UCSD-AML1 (cell line): Measurements from ENCODE around the gene PCGF3.
"Not testable (repeated sequence)": the region's sequence is repeated elsewhere in the genome, so short reads cannot be mapped to it uniquely, and the experiment has no call there.

Experiments used
- DNase-seq: peaks from one replicate; lab custom pipeline; 2025; ENCODE audit not compliant: unreplicated experiment; lab: John Stamatoyannopoulos, UW

The PCGF3 gene

DNA sequence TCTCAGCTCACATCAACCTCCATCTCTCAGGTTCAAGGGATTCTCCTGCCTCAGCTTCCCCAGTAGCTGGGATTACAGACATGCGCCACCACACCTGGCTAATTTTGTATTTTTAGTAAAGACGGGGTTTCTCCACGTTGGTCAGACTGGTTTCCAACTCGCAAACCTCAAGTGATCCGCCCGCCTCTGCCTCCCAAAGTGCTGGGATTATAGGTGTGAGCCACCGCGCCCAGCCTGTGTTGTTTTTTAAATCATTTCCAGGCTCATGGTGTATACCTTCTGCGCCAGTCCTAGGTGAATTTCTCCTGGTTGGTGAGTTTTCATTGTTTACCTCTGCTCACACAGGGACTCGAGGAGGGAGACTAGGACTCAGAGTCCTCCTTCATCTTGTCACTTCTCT, 74.6 kb downstream of the PCGF3 start:
- not testable (repeated sequence) for DNase-seq

DNA sequence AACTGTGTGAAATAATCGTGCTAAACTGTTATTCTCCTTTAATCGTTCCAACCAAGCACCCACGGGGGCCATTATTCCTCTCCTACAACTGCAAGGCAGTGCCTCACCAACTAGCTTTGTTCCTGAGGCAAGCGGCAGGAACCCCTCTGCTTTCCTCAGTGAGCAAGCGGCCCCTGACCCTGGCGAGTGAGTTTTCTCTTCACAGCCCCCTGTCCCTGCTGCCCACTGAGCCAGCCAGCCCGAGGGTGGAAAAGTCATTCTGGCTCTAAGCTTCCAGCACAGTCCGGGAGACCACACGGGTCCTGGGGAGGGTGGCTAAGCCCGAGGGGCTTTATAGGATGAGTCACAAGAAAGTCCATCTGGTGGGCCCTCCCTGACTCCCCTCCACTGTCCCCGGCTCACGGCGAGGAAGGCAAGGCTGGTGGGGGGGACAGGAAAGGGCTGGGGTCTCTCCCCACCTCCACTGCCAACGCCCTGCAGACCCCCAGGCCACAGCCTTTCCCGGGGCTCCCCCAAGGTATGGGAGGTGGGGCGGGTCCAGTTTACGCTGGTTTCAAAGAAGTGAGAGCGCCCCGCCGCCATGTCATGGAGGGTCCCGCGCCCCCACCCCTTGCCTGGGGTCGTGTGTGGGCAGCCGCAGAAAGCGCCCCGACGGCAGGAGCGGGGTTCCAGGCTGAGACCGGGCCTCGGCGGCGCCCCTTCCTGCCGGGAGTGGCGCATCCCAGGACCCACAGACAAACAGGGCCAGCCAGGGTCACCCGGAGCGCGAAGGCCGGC, 75.3 kb downstream of the PCGF3 start:
- DNase-seq, result no peak

DNA sequence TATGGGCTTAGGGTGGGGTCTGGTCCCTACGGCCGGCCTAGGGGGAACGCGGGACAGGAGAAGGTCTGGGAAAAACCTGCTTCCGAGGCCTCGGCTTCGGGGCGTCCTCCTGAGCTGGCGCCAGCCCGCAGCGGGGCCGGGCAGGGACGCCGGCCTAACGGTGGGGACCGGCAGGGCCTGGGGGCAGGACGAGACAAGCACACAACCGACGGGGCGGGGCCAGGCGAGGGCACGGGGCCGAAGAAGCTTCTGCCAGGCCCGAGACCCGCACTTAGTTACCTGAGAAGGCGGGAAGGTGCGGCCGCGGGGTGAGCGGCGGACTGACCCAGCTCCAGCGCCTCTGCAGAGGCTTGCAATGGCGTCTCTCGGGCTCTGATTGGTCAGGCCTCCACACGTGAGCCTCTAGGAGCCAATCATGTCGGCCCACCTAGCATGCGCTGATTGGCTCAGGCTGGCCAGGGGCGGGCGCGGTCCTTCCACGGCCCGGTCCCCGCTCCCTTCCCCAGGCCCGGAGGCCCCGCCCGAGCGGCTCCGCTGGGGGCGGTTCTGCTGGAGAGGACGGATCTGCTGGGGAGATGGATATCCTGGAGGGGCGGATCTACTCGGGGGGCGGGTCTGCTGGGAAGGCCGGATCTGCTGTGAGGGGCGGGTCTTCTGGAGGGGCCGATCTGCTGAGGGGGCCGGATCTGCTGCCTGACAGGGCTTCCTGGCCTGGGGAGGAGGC, 76.0 kb downstream of the PCGF3 start:
- DNase-seq, result peak; percentile 100

DNA sequence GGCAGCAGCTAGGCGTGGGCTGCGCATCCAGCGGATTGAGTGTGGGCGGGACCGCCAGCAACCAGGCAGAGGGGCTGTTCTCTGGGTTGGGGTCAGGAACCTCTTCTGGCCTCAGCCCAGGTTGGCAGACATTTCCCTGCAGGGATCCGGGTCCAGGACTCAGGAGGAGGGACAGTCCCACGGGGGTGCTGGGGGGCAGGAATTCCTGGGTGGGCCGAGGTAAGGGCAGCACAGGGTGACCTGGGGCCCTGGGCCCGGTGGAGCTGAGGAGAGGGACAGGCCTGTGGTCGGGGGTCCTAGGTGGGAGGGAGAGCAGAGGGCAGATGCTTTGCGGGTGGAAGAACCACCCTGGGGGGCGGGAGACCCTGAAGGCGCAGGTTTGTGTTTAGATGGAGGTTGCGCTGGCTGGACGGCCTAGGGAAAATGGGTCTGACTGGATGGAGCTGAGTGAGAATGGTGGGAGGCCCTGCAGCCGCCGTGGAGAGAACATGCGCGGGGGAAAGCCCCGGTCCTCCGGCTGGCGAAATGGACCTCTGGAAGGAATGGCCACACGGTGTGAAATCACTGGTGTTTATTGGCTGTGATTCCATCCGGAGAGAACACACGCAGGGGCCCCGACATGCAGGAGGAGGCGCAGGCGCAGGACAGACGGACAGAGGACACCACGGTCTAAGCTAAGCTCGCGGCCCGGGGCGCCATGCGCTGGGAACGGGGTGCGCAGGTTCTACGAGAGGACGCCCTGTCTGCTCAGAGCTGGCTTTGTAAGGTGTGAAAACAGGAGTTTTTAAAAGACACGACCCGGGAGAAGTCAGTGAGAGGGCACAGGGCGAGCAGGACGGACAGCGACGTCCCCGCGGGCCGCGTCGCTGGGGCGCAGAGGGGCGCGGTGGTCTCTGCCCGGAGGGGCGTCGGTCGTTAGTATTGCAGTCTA, 79.0 kb downstream of the PCGF3 start:
- no peak for DNase-seq

DNA sequence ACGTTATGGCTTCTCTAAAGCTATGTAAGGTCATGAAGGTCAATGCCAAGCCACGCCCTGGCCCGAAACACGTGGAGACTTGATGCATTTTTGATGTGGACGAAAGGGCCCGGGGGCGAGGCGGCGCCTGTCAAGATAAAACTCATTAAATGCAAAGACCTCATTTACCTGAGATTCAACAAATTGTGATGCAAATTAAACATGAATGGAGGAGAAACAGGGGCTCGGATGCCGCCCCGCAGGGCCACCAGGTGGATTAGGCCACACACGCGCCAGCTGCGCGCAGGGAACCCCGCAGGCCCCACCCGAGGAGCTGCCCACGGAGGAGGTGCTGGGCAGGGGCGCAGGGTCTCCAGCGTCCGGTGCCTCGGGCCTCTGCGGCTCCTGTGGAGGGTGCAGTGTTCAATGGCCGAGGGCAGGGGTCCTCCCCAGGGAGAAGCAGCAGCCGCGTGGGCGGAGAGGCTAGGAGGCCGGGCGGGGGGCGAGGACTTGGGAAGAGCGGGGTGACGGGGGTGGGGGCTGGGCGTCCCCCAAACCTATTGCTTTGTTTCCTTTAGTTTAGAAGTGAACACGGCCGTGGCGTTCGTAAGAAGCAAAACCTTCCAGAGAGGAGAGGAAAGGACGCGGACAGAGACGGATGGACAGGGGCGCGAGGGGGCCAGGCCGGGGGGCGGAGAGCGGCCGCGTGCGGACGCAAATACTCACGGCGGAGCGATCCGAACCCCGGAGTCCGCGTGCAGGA, 79.9 kb downstream of the PCGF3 start:
- no peak for DNase-seq

DNA sequence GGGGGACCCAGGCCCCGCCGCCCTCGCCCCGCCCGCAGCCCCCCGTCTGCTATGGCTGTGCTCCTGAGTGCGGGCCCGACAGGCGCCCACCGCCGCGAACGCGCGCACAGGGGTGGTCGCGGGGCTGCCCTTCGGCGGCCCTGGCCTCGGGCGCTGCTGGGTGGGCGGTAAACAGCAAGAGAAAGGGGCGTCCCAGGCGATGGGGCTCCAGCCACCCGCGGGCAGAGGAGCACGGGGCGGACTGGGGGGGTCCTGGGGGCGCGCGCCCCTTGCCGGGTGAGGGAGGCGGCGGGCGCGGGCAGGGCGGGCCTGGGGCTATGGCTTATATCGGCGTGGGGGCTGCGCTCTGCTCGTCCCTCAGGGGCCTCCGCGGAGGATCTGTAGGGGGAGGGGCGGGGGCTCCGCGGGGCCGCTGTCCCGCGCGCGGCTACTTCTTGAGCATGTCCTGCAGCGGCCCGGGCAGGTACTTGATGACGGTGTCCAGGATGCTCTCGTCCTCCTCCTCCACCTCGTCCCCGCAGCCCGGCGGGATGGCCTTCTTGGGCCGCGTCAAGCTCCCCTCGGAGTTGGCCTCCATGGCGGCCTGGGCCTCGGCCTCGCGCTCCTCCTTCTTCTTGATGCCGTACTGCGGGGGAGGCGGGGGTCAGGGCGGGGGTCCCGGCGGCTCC, 80.6 kb downstream of the PCGF3 start:
- no peak for DNase-seq

DNA sequence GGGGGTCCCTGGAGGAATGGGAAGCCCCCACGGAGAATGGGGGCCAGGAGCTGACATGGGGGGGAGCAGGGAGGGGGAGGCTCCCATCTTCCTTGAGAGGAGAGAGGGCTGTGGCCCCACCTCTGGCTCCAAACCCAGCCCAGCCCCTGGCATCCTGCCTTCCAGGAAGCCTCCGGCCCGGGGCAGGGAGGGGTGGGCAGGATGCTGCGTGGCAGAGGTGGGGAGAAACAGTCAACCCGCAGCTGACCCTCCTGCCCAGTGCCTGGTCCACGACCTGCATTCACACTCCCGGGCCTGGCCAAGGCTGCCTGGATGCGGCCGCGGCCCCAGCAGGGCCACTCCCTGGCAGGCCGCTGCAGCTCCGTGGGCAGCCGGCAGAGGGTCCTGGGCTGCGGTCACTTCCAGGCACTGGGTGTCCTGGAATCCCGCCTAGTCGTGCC, 81.2 kb downstream of the PCGF3 start:
- DNase-seq, result peak; percentile 62

DNA sequence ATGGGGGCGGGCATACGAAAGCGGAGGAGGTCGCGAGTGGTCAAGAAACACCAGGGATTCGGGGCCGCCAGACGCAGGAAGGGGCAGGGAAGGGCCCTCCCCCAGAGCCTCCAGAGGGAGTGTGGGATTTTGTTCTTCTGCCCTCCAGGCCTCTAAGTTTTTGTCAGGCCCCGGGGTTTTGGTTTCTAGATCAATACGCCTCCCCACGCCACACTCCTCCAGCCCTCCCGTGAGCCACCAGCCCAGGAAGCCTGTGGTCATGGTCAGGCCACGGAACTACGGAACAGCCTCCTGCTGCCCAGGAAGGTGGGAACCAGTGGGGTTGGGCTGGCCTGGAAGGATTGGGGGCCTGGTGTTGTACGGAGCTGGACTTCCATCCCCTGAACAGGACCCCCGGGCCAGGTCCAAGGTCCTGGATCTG, 81.9 kb downstream of the PCGF3 start:
- DNase-seq, result peak; percentile 69

DNA sequence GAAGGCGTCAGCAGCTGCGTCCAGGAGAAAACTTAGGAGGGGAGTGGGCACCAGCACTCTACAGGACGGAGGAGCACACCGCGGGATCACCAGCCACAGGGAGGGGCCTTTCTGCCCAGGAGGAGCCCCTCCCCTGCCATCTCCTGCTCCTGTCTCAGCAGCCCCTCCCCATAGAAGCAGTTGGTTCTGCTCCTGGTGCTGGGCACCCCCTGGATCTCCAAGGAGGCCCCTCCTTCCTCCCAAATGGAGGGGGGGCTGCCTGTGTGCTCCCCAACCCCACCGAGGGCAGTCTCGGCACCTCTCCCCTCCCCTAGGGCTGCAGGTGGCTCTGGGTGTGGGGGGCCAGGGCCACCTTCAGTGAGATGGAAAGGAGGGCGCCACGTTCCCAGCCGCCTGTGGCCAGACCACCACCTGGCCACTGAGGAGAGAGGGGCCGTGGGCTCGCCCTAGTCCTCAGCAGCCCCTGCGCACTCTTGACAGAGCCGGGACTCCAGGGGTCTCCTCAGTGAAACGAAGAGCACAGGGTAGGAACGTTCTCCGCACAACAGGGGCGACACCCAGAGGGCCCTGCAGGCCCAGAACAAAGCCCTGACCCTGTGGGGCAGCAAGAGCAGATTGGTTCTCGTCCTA, 82.5 kb downstream of the PCGF3 start:
- DNase-seq, result no peak

DNA sequence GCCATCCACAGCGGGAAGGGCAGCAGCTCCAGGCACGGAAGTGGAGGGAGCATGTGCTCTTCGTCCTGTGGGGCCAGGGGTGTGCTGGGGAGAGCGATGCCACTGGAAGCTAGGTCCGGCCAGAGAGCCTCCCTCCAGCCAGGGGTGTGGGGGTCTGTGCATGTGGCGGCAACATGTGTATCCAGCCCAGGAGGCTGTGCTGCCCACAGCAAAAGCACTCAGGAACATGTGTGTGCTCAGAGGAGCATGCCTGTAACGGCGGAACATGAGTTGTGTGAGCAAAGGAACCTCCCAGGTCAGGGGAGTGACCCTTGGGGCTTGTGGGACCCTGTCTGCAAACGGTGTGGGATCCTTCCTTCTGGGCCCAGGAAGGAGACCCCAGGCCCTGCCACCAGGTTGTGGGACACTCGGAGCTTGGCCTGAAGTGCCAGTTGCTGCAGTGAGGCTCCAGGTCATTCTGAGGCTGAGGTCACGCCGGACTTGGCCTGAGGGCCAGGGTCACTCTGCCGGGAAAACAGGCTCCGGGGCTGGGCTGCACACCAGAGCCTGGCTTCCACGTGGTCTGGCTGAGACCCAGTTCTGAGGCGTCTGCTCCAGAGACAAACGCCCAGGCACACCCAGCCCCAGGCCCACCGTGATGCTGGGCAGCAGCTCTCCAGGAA, 83.1 kb downstream of the PCGF3 start:
- DNase-seq, result no peak

DNA sequence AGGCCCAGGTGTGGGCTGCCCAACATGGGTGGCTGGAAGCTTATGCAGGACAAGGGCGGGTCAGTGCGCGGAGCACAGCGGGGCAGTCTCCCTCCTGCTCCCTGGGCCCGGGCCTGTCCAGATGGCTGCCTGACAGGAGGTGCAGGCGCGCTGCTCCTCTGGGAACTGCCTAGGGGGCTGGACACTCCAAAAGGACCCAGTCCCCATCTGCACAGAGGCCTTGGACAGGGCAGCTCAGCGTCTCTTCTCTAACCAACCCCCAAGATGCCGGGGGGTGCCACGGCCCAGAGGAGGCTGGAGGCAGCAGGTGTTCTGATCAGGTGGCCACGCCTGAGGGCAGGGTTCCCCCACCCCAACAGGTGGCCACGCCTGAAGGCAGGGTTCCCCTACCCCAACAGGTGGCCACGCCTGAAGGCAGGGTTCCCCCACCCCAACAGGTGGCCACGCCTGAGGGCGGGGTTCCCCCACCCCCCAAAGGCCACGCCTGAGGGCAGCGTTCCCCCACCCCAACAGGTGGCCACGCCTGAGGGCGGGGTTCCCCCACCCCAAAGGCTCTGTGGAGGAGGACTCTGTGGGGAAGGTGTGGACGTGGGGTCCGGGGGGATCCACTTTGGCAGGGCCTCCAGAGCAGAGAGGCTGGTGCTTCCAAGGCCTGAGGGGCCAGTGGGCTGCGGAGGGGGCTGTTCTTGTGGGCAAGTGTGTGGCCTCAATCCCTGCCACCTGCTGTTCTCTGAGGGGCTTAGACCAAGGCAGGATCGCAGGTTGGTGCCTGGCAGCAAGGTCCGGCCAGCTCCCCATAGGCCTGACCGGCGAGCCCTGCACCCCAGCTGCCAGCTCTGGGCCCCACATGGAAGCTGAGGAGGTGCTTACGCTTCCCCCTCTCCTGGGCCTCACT, 84.2 kb downstream of the PCGF3 start:
- DNase-seq, result no peak

DNA sequence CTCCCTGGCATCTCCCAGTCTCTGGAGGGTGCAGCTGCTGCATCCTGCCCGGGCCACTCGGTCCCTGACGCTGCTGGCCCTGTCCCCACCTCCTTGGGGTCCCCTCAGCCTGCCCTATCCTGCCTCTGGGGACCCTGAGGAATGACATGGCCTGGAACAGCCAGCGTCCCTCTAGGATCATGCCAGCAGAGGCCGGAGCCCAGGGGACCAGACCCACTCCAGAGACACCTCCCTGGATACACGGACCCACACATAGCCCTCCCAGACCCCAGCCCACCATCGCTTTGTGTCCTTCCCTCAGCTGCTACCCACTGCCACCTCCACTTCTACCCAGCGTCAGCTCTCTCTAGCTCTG, 84.8 kb downstream of the PCGF3 start:
- DNase-seq, result no peak

DNA sequence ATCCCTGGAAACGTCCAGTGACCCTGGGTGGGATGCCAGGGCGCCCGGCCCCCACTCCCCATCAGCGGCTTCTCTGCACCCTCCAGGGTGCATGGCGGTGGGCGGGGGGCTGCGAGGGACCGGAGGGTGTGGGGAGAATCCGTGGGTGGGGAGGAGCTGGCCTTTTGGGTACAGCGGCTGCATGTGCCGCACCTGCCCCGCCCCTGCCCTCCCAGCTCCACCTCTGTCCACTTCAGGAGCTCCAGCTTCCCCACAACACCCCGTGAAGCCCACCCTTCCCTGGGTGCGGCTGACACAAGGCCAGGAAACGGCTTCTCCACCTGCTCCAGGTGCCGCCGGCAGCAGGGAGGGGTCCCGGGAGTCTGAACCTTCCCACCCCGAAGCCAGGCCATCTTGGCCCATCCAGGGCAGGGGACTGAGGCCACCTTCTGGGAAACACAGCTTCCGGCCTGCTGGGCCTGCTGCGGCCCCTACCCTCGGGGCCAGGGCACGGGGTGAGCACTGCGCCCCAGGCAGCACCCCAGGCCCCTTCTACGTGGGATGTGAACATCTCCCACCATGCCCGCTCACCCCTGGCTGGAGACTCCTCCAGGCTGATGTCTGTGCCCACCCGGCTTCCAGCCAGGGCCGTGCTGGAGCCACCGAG, 85.7 kb downstream of the PCGF3 start:
- no peak for DNase-seq

DNA sequence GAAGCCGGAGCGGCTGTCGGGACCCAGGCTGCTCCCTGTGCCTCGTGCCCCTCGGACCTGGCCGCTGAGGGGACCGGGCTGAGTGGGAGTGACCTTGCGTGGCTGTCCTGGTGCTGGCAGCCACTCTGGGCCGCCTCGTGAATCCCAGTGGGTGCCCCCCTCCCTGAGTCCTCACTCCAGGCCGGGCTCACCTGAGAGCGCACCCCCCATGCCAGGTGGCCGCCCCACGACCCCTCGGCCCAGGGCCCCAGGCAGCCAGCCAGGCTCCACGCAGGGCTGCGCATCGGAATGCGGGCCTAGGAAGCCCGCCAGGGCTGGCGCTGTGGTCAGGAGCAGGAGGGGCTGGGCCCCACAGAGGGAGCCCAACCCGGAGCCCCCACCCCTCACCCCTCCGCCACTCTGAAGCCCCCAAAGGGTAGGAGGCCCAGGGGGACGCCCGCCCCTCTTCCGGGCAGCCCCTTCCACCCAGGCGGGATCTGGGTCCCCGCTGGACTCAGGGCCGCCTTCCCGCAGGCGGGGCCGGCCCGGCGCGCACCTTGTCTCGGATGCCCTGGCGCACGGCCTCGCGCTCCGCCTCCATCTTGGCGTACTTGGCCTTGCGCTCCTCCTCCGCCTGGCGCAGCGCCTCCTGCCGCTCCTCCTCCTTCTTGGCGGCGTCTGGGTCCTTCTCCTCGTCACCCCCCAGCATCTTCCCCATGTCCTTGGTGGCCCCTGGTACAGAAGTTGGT, 86.4 kb downstream of the PCGF3 start:
- no peak for DNase-seq

DNA sequence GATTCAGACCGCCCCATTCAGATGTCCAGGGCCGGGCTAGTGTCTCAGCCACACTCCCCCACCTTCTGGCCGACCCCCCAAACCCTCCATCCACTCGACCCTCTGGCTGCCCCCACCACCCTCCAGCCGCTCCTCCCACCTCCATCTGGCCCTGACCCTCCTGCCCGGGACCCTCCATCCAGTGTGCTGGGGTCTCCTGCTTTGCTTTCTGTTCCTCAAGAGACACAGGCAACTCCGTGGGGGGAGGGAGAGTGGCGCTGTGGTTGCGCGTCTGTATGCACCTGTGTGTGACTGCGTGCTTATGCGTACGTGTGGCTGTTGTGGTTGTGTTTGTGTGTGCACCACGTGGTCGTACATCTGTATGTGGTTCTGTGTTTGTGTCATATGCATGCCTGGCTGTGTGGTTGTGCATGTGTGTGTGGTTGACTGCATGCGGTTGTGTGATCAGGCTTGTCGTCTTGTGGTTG, 87.0 kb downstream of the PCGF3 start:
- DNase-seq, result no peak

DNA sequence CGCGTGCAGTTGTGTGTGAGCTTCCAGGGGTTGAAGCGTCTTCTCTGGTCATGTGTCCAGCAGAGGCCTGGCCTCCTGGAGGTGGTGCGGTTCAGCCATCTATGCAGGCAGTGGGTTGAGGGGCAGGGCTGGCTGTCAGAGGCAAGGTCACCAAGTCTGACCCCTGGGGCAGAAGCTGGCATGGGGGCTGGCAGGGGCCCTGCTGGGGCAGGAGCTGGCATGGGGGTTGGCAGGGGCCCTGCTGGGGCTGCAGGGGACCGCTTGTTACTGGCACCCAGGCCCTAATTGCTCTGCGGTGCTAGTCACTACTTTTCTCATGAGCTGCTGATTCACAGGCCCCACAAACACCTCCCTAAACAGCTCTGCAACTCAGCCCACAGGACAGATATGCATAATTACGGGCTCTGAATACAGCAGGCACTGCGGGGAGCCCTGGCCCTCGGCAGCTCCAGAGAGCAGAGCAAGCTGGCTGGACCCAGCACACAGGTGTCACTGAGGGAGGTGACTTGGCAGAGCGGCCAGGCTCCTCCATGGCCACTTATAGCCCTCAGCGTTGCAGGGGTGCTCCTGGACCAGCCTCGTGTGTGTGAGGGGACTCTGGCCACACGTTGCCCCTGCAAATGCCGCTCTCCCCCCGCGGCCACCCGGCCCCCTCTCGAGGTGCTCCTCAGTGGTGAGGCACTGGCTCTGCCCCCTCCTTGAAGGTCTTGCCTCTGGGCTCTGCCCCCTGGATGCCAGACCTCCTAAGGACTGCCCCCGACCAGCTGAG, 87.6 kb downstream of the PCGF3 start:
- DNase-seq, result no peak
